ENCODE data around the gene PRDX1.

- TF ChIP-seq CTCF (IDR thresholded peaks at IDR 0.05), result no peak
- no peak for TF ChIP-seq POLR2A (IDR thresholded peaks at IDR 0.05)
These were observed 42.5 kb downstream of the PRDX1 start for GRCh38 chr1:45479039-45479748.

Data from testis (tissue), 2 donors.